A375 (cell line): ENCODE data around the gene MC5R. TPM values are rescaled to one million over a fixed set of nuclear protein-coding genes. Genes with fewer than 3 reads are reported as not detected.

Experiments used
- total RNA-seq: library from RNA; depleted of rRNA; stranded (reverse); fragments of >200 nt; shearing (Covaris generic); gene quantifications from 2 replicates; pipeline ENCODE4 v1.2.3, GENCODE V29; 2014; rRNA removed

The MC5R gene
- 0.15 and 0.32 TPM in 2 replicates for total RNA-seq

GRCh38 chr18:13823707-13824395 is at the start of gene MC5R:
Gene MC5R (plus strand): TSS chr18:13824149. CDS start chr18:13825766, 1,617 bp downstream.

Other genes with a start within 250 kb of the MC5R start
- 20.3 and 30.1 TPM in 2 replicates for gene FAM210A, start 97.6 kb upstream of the MC5R start, total RNA-seq
- gene RNMT, start 97.5 kb upstream of the MC5R start, total RNA-seq: 25.2 and 27.9 TPM in 2 replicates
- not detected in 2 replicates for gene MC2R, start 91.4 kb downstream of the MC5R start, total RNA-seq